K562 (cell line): Measurements from ENCODE around the gene MAP4K5.

Experiments used
- CTCF ChIP-seq, 3 experiments: IDR thresholded peaks in 2 of 3; conservative IDR thresholded peaks in 1 of 3; 2 replicates each; pipeline ENCODE4 v1.5.1; 2011 to 2012; ENCODE audit warnings: low read length in 3 of 3, mild to moderate bottlenecking in 3 of 3, control low read depth in 2 of 3, improper control_type of control experiment in 1 of 3, inconsistent platforms in 1 of 3, low read depth in 1 of 3, mixed read lengths in 1 of 3, moderate library complexity in 1 of 3; ENCODE audit not compliant: insufficient read depth in 2 of 3
- ELF4 ChIP-seq: fragments of 450-650 bp; formaldehyde crosslinking; IDR thresholded peaks from 2 replicates; pipeline ENCODE4 v1.4.0; 2022; ENCODE audit warnings: missing genetic modification characterization
- HIVEP1 ChIP-seq: fragments of 250-450 bp; sonication (Bioruptor Pico); IDR thresholded peaks from 2 replicates; pipeline ENCODE4 v1.4.0; 2020; ENCODE audit warnings: mild to moderate bottlenecking
- MAFF ChIP-seq: IDR thresholded peaks from 2 replicates; pipeline ENCODE4 v1.6.1; 2012; ENCODE audit warnings: low read length, improper control_type of control experiment
- MAFK ChIP-seq: IDR thresholded peaks from 2 replicates; pipeline ENCODE4 v1.6.1; 2011; ENCODE audit warnings: low read length, improper control_type of control experiment
- MTA2 ChIP-seq: fragments of 450-650 bp; IDR thresholded peaks from 2 replicates; pipeline ENCODE4 v1.6.1; 2016; ENCODE audit warnings: low read depth
- SMARCE1 ChIP-seq: fragments of 450-650 bp; IDR thresholded peaks from 2 replicates; pipeline ENCODE4 v1.7.1; 2016; ENCODE audit warnings: mild to moderate bottlenecking
- ZNF121 ChIP-seq: sonication (generic); formaldehyde crosslinking; conservative IDR thresholded peaks from 2 replicates; pipeline ENCODE4 v1.8.0; 2022; ENCODE audit warnings: missing genetic modification reagents

- TF ChIP-seq MAFK (no peak), MTA2 (no peak), CTCF (IDR thresholded peaks at IDR 0.05 in 2 of 3, conservative IDR thresholded peaks at IDR 0.05 in 1 of 3; ENCODE audit: insufficient read depth in 2 of 3, low read depth in 1 of 3, low read length in 3 of 3) (no peak), ELF4 (CRISPR knock-in tag) (no peak), HIVEP1 (CRISPR knock-in tag) (no peak), SMARCE1 (no peak), MAFF (no peak), ZNF121 (CRISPR knock-in tag) (no peak)
Measured at GRCh38 chr14:50523271-50524041, 8.9 kb downstream of the MAP4K5 start.
